Urinary bladder (tissue), 4 donors: ENCODE results near the gene CCDC60. TPM values are rescaled to one million over a fixed set of nuclear protein-coding genes. Genes with fewer than 3 reads are reported as not detected.

ENCODE experiments used
- DNase-seq: peaks from one replicate; pipeline ENCODE4 v3.0.0-alpha.2; 2015; ENCODE audit errors: extremely low spot score
- H3K27ac ChIP-seq: one replicate; pipeline ENCODE4 v1.5.1; 2013; ENCODE audit warnings: low read depth, mild to moderate bottlenecking, moderate library complexity
- H3K36me3 ChIP-seq: one replicate; pipeline ENCODE4 v1.6.1; 2013; ENCODE audit warnings: mild to moderate bottlenecking, moderate library complexity; ENCODE audit not compliant: insufficient read depth
- H3K4me1 ChIP-seq: one replicate; pipeline ENCODE4 v1.6.1; 2013; ENCODE audit warnings: mild to moderate bottlenecking, moderate library complexity; ENCODE audit not compliant: insufficient read depth
- H3K4me3 ChIP-seq: one replicate; pipeline ENCODE4 v1.5.1; 2013; ENCODE audit warnings: low read depth, low read length
- WGBS: extraction: QIAGEN DNeasy Blood & Tissue Kit; methylation state at CpG from one replicate; pipeline ENCODE4 v1.1.7; 2013; 5-methylcytosine and 5-hydroxymethylcytosine counted together
- polyA plus RNA-seq: library from polyadenylated mRNA; stranded (reverse); fragments of 200-250 nt; gene quantifications from one replicate; pipeline ENCODE4 v1.2.3, GENCODE V29; 2013
- total RNA-seq: library from RNA; depleted of rRNA; stranded (reverse); fragments of >200 nt; gene quantifications from one replicate; pipeline ENCODE4 v1.2.3, GENCODE V29; 2014
- donor health status: healthy with polysubstance abuse.
- donor health status: healthy.

Gene CCDC60
- total and polyA plus RNA-seq, 2 donors = 4.9 to 5.6 TPM

GRCh38 chr12:119500209-119500608 is 165.7 kb downstream of the CCDC60 start:
- no peak for DNase-seq
- H3K36me3 ChIP-seq = no peaks in the 10 kb centered on the region
- H3K4me3 ChIP-seq = no peak overlapping the region
- 76% methylated on average over 4 of the region's 4 CpGs for WGBS
- no peak overlapping the region for H3K27ac ChIP-seq
- no peaks in the 10 kb centered on the region for H3K4me1 ChIP-seq

- DNase-seq = no peak
- 83% methylated on average over 2 of the region's 2 CpGs for WGBS
- H3K36me3 ChIP-seq = no peaks in the 10 kb centered on the region
- H3K4me3 ChIP-seq = no peak overlapping the region
- H3K4me1 ChIP-seq = no peaks in the 10 kb centered on the region
- no peak overlapping the region for H3K27ac ChIP-seq
Measured at GRCh38 chr12:119501052-119501451, 166.5 kb downstream of the CCDC60 start.

GRCh38 chr12:119505001-119505400 is 170.5 kb downstream of the CCDC60 start:
- Histone ChIP-seq H3K4me1 (no peaks in the 10 kb centered on the region), H3K36me3 (no peaks in the 10 kb centered on the region), H3K4me3 (no peak overlapping the region), H3K27ac (no peak overlapping the region)
- 81% methylated on average over 6 of the region's 6 CpGs for WGBS
- no peak for DNase-seq

GRCh38 chr12:119512772-119513497 is 178.4 kb downstream of the CCDC60 start:
- no peak for DNase-seq
- H3K4me3 ChIP-seq = no peak overlapping the region
- no peaks in the 10 kb centered on the region for H3K4me1 ChIP-seq
- H3K36me3 ChIP-seq = no peaks in the 10 kb centered on the region
- no peak overlapping the region for H3K27ac ChIP-seq
- 40% methylated on average over 8 of the region's 8 CpGs for WGBS

- Histone ChIP-seq H3K4me1 (no peaks in the 10 kb centered on the region), H3K4me3 (no peak overlapping the region), H3K36me3 (no peaks in the 10 kb centered on the region), H3K27ac (no peak overlapping the region)
- DNase-seq = no peak
- WGBS = 48% methylated on average over 1 of the region's 1 CpG
Measured at GRCh38 chr12:119528241-119528640, 193.7 kb downstream of the CCDC60 start.

- 87% methylated on average over 3 of the region's 3 CpGs for WGBS
- no peaks in the 10 kb centered on the region for H3K4me1 ChIP-seq
- H3K27ac ChIP-seq = no peak overlapping the region
- no peaks in the 10 kb centered on the region for H3K36me3 ChIP-seq
- DNase-seq = no peak
- H3K4me3 ChIP-seq = no peak overlapping the region
Measured at GRCh38 chr12:119540476-119540875, 205.9 kb downstream of the CCDC60 start.

GRCh38 chr12:119544765-119545625 is 210.5 kb downstream of the CCDC60 start:
- DNase-seq = peak; percentile 50

GRCh38 chr12:119546340-119546739 is 211.8 kb downstream of the CCDC60 start:
- Histone ChIP-seq H3K4me3 (no peak overlapping the region), H3K27ac (no peak overlapping the region), H3K36me3 (no peaks in the 10 kb centered on the region), H3K4me1 (no peaks in the 10 kb centered on the region)
- no peak for DNase-seq

More at GRCh38 chr12:119544765-119545625, 210.5 kb downstream of the CCDC60 start:
- Histone ChIP-seq H3K36me3 (no peaks in the 10 kb centered on the region), H3K4me1 (no peaks in the 10 kb centered on the region), H3K4me3 (no peak overlapping the region), H3K27ac (no peak overlapping the region)
- WGBS = 49% methylated on average over 9 of the region's 9 CpGs

GRCh38 chr12:119547001-119547400 is 212.5 kb downstream of the CCDC60 start:
- no peak overlapping the region for H3K4me3 ChIP-seq
- no peak overlapping the region for H3K27ac ChIP-seq
- H3K36me3 ChIP-seq = no peaks in the 10 kb centered on the region
- no peak for DNase-seq
- no peaks in the 10 kb centered on the region for H3K4me1 ChIP-seq
- WGBS = 38% methylated on average over 1 of the region's 1 CpG

GRCh38 chr12:119556854-119557253 is 222.3 kb downstream of the CCDC60 start:
- Histone ChIP-seq H3K36me3 (no peaks in the 10 kb centered on the region), H3K4me3 (no peak overlapping the region), H3K4me1 (no peaks in the 10 kb centered on the region), H3K27ac (no peak overlapping the region)
- no peak for DNase-seq
- 38% methylated on average over 1 of the region's 1 CpG for WGBS

- Histone ChIP-seq H3K27ac (no peak overlapping the region), H3K36me3 (no peaks in the 10 kb centered on the region), H3K4me3 (no peak overlapping the region), H3K4me1 (no peaks in the 10 kb centered on the region)
- 90% methylated on average over 3 of the region's 3 CpGs for WGBS
- no peak for DNase-seq
Measured at GRCh38 chr12:119565404-119565803, 230.9 kb downstream of the CCDC60 start.

GRCh38 chr12:119570771-119571170 is 236.2 kb downstream of the CCDC60 start:
- WGBS = 70% methylated on average over 6 of the region's 6 CpGs
- no peak for DNase-seq
- no peaks in the 10 kb centered on the region for H3K4me1 ChIP-seq
- no peaks in the 10 kb centered on the region for H3K36me3 ChIP-seq
- H3K4me3 ChIP-seq = no peak overlapping the region
- no peak overlapping the region for H3K27ac ChIP-seq

GRCh38 chr12:119573086-119573485 is 238.6 kb downstream of the CCDC60 start:
- 69% methylated on average over 1 of the region's 1 CpG for WGBS

GRCh38 chr12:119574255-119574654 is 239.7 kb downstream of the CCDC60 start:
- Histone ChIP-seq H3K4me1 (no peaks in the 10 kb centered on the region), H3K36me3 (no peaks in the 10 kb centered on the region), H3K4me3 (no peak overlapping the region), H3K27ac (no peak overlapping the region)
- DNase-seq = no peak
- WGBS = 84% methylated on average over 1 of the region's 1 CpG

More at GRCh38 chr12:119573086-119573485, 238.6 kb downstream of the CCDC60 start:
- no peak overlapping the region for H3K27ac ChIP-seq
- no peak for DNase-seq
- H3K4me1 ChIP-seq = no peaks in the 10 kb centered on the region
- H3K4me3 ChIP-seq = no peak overlapping the region
- no peaks in the 10 kb centered on the region for H3K36me3 ChIP-seq
